ENCODE data around the gene PDE4C. TPM values are rescaled to one million over a fixed set of nuclear protein-coding genes. Genes with fewer than 3 reads are reported as not detected.

The PDE4C gene
- total RNA-seq, 1 experiment from 2014 or later: 0.17 TPM

DNA sequence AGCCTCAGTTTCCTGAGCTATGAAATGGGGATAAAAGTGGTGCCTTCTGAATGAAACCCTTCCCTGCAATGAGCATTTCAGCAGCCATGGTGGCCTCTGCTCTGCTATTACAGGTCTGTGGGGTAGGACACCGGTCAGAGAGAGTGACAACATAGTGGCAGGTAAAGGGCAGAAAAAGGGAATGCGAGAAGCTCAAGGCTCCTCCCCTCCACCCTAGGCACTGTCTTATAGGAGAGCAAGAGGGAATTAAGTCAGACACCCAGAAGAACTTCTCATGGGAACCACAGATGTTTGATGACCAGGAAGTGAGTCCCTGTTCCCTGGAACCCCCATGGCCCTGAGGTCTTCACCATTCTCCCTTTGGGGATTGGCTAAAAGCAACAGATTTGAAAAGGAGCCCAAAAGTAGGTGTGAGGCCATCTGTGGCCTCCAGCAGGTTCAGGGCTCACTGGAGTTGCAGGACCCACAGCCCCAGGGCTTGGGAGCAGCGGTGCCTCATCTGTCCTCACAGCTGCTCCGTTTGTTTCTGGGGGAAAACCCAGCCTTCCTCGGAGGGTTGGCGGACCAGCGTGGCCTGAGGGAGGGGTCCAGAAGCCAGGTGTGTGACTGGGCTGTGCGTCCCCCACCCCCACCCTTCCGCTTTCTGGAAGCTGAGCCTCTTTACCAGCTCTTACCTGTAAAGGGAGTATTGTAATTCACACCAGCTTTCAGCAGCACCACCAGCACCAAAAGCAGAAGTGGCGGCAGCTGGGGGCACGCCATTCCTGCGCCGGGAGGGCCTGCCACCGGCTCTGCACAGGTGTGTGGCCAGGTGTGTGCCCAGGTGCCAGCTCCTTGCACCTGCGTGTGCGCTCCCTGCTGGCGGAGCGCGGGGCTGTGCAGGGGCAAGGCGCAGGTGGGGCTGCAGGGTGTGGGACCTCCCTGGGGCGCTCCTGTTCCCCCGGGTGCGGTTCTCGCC, 28.6 kb upstream of the PDE4C start:
- DNase-seq (ENCODE audit: low read depth): no peak

DNA sequence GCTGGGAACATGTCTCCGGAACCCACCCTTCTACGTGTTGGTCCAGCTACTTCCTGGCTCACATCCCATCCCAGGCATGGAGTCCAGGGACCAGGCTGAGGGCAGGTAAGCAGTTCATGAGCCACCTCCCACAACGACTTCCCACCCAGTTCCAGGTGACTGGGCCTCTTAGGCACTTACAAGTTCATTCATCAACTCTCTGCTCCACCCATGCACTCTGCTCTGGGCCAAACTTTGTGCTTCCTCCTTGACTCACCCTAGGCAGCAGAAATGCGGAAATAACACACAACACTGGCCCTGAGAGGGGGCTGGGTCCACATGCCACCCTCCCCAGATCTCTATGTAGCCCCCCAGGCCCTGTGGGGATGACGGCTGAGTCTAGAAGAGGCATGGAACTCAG, 27.5 kb upstream of the PDE4C start:
- no peak for DNase-seq (ENCODE audit: low read depth)

DNA sequence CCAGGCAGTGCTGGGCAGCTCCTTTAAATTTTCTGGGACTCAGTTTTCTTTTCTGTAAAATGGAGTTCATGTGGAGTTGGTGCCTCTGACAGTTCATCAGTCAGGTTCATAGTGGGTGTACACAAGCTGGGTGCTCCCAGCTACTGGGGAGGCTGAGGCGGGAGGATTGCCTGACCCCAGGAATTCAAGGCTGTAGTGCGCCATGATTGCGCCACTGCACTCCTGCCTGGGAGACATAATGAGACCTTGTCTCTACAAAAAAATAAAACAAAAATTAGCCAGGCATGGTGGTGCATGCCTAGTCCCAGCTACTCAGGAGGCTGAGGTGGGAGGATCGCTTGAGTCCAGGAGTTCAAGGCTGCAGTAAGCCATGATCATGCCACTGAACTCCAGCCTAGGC, 26.9 kb upstream of the PDE4C start:
- DNase-seq (ENCODE audit: low read depth): no peak

DNA sequence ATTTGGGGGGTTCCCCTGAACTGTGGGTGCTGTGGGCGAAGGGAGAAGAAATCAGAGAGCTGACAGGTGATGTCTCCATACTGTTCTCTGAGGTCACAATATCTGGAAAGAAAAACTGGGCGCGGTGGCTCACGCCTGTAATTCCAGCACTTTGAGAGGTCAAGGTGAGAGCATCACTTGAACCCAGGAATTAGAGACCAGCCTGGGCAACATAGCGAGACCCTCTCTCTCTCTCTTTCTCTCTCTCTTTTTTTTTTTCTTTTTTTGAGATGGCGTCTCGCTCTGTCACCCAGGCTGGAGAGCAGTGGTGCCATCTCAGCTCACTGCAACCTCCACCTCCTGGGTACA, 26.1 kb upstream of the PDE4C start:
- DNase-seq (ENCODE audit: low read depth): no peak

DNA sequence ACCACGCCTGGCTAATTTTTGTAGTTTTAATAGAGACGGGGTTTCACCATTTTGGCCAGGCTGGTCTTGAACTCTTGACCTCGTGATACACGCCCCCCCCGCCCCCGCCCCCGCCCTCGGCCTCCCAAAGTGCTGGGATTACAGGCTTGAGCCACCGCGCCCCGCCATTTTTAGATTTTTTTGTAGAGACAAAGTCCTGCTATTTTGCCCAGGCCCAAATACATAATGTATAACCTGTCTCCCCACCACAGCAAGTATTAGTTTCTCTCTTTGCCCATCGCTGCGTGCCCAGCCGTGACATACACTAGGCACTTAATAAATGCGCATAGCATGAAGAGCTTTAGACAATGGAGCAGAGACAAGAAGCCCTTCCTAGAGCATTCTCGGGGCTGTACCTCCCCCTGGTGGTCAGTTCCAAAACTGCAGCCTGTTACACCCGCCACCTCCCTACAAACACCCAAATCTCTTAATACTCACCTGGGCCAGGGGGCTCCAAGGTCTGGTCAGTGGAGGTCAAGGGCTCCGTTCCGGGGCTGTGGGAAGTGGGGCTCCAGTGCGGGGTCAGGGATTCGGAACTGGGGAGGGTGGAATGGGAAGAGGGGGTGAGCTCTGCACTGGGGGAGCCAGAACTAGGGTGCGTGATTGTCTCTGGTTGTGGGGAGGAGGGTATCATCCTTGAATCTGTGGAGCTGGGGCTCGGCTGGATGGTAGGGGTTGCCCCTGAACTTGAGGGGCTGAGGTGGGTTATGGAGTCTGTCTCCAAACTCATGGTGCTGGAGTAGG, 25.5 kb upstream of the PDE4C start:
- peak; percentile 74 for DNase-seq (ENCODE audit: low read depth)

DNA sequence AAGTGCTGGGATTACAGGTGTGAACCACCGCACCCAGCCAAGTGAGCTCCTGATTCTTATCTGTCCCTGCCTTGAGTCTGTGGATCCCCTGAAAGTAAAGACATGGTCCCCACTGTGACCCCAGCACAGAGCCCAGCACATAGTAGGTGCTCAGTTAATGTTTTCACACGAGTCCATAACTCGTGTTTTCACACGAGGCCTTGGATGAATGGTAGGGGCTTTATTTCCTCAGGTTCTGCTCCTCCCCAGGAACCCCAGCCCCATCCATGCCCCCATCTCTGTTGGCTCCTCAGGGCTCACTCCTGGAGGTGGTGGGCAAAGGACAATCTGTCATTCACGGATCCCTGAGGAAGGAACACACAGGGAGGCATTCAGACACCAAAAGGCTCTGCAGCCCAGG, 23.6 kb upstream of the PDE4C start:
- no peak for DNase-seq (ENCODE audit: low read depth)

DNA sequence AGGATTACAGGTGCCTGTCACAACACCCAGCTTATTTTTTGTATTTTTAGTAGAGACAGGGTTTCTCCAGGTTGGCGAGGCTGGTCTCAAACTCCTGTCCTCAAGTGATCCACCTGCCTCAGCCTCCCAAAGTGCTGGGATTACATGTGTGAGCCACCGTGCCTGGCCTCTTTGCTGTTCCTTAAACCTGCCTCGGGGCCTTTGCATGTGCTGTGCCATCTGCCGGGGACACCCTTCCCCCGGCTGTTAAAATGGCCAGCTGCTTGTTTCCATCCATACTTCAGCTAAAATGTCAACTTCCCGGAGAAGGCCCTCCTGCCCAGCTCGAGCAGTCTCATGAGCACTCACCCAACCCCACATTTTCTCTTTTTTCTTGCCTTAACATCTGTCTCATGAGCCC, 19.1 kb upstream of the PDE4C start:
- DNase-seq (ENCODE audit: low read depth): no peak

DNA sequence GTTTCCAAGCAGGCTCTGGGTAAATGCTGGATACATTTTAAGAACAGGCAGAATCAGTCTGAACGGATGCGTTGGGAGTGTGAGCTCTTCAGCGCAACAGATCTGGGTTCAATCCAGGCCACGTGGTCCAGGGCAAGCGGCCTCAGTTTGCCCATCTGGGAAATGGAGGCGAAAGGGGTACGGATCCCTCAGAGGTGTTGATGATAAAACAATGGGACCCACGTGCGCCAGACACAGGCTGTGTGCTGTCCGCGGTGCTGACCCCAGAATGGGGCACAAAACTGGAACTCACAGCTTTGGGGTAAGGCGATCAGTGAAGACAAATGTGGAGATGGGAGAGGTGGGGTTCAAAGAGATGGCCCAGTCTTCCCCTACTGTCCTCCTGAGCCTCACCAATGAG, 13.1 kb upstream of the PDE4C start:
- DNase-seq (ENCODE audit: low read depth): no peak

DNA sequence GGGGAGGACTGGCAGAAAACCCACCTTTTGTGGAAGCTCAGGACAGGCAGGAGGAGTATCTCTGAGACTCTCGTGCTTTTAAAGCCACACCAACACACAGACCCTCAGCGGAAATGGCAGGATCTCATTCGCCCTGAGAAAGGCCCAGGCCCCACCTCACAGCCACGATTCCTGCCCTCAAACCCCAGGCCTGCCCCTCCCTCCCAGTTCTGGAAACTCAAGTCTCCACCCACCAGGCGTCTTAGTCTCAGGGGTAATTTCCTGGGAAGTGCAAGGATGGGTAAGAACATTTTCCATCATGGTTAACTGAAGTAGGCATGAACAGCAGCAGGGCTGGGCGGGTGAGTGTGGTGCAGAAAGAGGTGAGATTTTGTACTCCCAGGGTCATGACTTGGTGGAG, 8.0 kb upstream of the PDE4C start:
- no peak for DNase-seq (ENCODE audit: low read depth)

DNA sequence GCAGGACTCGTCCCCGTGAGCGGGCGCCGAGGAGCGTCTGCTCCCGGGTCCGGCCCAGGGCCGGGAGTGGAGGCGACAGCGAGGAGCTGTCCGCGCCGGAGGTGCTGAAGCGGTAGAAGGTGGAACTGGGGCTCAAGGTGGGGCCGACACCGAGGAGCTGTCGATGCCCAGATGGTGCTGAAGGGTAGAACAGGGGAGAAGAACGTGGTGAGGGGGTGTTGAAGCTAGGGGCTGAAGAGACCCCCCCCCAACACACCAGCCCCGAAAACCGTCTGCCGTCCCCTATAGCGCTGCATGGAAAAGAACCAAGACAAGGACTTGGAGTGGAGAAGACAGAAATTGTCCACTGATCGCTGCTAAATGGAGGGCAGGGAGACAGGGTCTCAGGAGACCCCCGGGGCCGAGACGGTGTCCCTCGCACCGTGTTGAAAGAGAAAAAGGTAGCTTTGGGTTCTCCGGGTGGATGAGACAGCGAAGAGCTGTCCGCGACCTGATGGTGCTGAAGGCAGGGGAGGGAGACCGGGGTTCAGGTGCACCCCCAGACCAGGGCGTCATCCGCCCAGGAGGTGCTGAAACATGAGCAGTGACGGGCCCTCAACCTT, 7.1 kb upstream of the PDE4C start:
- DNase-seq (ENCODE audit: low read depth): peak; percentile 68

DNA sequence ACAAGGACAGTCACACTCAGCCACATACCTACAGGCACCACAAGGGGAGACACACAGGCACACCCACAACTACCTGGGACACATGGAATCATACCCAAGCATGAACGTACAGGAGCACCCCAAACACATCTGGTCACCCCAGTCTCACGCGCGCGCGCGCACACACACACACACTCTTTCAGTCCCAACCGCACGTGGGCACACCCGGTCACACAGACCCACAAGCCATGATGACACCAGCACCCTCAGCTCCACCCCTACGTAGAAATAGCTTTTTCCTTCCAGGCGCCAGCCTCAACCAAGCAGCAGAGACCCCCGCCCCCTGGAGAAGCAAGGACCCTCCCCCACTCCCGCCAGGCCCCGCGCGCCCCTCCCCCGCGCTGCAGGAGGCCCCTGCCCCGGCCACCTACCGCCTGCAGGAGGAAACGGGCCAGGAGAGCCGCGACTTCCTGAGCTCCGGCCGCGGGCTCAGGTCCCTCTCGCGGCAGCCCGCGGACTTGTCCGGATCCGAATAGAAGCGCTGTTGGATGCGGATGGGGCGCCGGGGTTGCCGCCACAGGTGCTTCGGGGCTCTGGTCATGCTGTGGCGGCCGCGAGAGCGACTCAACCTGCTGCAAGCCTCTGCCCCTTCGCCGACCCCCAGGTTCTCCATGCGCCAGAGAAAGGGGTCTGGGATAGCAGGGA, 6.4 kb upstream of the PDE4C start:
- DNase-seq (ENCODE audit: low read depth): no peak

DNA sequence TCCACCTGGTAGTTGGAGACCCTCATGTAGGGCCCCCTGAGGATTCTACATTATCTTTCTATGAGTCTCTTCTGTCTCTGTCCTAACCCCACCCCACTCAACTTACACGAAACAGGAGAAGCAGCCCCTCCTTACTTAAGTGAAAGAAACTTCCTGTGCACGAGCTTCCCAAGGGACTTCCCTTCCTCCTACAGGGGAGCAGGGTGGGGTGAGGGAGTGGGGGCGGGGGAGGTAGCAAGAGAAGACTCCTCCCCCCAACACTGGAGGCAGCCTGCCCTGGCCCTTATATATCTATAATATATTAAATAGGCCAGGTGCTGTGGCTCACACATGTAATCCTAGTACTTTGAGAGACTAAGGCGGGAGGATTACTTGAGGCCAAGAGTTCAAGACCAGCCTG, 5.5 kb upstream of the PDE4C start:
- no peak for DNase-seq (ENCODE audit: low read depth)

DNA sequence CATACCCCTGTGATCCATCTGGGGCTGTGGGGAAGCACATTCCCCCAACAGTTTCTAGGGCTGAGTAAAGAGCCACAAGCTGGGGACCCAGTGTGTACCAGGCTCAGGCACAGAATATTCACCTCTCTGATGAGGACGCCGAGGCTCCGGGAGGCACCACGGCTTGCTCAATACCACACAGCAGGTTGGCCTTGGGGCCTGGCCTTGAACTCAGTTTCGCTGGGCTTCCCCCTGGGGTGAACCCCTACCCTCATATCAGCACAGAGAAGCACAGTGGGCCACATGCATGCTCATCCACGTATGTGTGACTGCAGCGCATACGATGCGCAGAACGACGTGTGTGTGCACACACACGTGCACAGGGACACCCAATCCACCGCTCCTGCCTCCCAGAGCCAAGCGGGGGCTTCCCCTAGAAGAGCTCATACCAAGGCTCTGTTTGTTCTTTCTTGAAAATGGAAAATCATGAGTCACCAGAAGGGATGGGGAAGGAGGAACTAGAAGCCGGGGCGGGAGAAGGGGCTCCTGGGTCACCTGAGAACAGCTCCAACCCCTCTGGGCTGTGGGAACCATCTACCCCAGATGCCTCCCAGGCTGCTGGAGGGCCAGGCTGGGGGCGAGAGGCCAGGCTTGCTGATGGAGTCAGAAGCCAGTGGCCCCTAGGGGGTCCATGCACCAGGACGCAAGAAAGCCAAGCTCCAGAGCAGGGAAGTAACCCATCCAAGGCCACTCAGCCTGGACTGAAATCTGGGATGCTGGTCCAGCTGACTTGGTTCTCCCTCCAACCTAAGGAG, 4.9 kb upstream of the PDE4C start:
- DNase-seq (ENCODE audit: low read depth): peak; percentile 57

DNA sequence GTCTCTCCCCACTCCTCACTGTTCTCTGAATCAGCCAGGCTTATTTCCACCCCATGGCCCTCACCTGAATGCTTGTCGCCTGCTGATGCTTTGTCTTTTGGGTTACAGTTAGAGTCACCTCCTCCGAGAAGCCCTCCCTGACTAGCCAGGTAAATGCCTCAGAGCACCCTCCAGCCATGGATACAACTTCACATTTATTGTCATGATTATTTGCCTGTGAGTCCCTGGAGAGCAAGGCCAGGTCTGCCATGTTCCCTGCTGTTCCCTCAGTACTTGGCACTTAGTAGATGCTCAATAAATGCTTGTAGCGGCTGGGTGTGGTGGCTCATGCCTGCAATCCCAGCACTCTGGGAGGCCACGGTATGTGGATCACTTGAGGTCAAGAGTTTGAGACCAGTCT, 3.7 kb upstream of the PDE4C start:
- DNase-seq (ENCODE audit: low read depth): no peak

DNA sequence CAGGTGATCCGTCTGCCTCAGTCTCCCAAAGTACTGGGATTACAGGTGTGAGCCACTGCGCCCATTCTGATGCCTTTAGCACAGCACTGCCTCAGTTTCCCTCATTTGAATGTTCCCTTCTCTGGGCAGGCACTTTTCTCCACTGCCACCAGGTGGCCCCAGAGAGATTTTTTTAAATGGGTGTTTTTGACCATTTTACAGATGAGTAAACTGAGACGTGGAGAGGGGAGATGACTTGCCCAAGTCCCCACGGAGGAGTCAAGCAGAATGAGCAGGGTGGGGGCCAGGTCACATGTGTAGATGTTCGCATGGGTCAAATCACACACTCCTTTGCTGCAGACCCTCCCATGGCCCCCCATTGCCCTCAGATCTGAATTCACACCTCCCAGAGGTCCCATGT, 3.2 kb upstream of the PDE4C start:
- no peak for DNase-seq (ENCODE audit: low read depth)

DNA sequence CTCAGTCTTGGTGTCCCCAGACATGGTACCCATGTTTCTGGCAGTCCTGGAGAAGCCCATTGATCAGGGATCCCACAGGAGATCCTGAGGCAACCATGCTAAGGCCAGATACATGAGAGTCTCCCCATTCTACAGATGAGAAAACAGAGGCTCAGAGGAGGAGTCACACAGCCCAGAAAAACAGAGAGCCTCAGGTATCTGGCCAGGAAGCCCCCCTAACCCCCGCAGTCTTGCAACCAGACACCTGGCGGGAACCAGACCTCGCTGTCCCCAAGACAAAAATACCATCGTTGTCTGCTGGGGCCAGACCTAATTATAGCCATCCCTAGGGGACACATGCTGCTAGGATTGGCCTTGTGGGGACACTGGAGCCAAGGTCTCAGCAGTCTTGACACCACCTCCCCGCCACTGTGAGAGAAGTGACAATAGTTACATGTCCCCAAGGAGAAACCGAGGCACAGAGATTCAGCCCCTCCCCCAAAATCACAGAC, 1.6 kb upstream of the PDE4C start:
- DNase-seq (ENCODE audit: low read depth): no peak

DNA sequence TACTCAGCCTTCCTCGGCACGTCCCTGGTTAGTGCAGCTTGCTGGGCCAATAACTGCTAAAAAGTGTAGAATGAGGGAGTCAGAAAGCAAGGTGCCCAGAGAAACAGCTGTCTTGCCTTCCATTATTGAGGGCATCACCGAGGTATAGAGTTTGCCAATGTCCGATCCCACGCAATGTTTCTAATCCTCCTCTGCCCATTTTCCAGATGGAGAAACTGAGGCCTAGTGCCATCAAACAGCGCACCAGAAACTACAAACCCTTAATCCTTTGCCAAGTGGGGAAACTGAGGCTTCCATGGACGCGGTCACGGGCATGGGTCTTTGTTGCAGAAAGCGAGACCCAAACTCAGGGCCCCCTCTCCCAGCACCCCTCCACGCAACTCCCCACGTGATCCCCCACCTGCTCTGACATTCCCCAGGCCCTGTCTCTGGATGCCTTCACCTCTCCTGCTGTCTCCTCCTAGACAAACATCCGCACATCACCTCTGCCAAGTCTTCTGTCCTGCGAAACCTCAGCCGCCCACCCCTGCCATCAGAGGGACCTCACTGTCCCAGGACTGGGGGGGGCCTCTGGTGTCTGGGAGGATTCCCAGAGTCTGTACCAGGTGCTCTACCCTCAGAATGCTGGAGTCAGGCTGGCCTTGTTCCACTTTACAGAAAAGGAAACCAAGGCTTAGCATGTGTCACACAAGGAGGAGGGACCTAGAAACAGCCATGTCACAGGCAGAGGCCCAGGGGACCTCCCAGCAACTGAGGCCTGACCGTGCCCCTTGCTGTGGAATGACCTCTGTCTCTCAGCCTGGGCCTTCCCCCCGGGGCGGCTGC, 930 bp upstream of the PDE4C start:
- no peak for DNase-seq (ENCODE audit: low read depth)

DNA sequence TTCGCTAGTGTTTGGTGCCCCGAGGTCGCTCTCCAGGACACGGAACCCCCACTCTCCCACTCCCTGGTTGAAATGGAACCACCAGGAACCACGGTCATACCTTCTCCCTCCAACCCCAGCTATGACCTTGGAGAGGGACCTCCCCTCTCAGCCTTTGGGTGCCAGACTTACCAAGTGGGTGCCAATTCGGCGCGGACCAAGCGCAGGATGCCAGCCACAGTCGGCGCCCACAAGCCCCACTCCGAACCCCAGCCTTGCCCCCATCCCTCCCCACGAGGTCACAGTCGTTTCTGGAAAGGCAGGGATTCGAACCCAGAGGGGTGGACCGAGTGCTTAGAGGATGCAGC, 910 bp downstream of the PDE4C start:
- no peak for DNase-seq (ENCODE audit: low read depth)

DNA sequence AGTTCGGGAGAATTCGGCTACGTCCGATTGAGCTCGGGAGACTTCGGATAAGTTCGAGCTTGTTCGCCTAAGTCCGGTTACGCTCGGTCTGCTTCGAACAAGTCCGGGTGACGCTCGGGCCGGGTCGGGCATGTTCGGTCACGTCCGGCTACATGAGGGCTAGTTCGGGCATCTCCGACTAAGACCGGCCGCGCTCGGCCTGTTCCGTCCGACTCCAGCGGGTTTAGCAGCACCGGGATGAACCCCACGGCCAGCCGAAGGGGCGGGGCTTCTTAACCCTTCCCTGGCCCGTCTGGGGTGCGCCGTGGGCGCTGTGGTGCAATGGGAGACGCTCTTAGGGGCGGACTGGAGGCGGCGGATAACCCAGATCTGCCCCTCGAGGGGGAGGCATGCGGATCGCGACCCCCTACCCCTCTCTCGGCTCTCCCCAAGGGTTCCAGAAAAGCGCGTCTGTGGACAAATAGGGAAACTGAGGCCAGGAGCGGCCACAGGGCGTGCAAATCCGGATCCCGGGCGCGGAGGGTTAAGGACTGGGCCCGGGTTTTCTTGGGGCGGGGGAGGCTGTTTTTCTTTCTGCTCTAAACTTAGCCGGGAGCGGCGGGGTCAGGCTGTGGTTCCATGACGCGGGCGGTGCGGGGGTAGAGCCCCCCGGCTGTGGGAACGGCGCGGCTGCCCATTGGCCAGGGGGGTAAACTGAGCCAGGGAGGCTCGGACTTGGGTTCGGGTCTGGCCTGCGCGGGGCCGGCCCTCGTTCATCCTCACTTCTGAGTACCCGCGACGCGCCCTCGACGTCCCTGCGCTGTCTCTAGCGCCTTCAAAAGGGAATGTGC, 1.5 kb downstream of the PDE4C start:
- peak; percentile 99 for DNase-seq (ENCODE audit: low read depth)
